C4-2B (cell line): ENCODE measurements around the gene GLI3.

Experiments
- H3K27ac ChIP-seq: fragments of 450-650 bp; 2 replicates; pipeline ENCODE4 v1.5.1; 2017
- ZFX ChIP-seq: fragments of 450-650 bp; IDR thresholded peaks from 2 replicates; pipeline ENCODE4 v1.6.1; 2017
- TF ChIP-seq, protein P1 (sequence below): fragments of 450-650 bp; conservative IDR thresholded peaks from 2 replicates; pipeline ENCODE4 v1.5.1; 2017; ENCODE audit warnings: mild to moderate bottlenecking

The GLI3 gene

DNA sequence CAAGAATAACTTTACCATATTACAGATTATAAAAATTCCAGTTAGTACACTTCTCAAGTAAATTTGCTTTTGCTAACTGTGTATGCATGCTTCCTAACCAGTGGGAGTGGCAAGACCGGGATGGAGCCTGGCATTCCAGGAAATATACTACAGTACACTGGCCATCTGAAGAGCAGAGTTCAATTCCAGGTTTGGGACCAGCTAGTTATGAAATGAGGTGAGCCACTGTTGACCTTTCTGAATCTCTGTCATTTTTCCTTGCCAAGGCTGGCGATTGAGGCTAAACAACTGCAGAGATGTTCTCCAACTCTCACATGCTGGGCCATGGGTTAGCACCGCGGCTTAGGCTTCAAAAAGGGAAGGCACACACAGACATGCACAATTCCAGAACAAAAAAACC is 258.2 kb downstream of the GLI3 start:
- TF ChIP-seq ZFX, result no peak
- TF ChIP-seq, protein P1, sequence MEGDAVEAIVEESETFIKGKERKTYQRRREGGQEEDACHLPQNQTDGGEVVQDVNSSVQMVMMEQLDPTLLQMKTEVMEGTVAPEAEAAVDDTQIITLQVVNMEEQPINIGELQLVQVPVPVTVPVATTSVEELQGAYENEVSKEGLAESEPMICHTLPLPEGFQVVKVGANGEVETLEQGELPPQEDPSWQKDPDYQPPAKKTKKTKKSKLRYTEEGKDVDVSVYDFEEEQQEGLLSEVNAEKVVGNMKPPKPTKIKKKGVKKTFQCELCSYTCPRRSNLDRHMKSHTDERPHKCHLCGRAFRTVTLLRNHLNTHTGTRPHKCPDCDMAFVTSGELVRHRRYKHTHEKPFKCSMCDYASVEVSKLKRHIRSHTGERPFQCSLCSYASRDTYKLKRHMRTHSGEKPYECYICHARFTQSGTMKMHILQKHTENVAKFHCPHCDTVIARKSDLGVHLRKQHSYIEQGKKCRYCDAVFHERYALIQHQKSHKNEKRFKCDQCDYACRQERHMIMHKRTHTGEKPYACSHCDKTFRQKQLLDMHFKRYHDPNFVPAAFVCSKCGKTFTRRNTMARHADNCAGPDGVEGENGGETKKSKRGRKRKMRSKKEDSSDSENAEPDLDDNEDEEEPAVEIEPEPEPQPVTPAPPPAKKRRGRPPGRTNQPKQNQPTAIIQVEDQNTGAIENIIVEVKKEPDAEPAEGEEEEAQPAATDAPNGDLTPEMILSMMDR, result no peak
- H3K27ac ChIP-seq, result no peak overlapping the region

DNA sequence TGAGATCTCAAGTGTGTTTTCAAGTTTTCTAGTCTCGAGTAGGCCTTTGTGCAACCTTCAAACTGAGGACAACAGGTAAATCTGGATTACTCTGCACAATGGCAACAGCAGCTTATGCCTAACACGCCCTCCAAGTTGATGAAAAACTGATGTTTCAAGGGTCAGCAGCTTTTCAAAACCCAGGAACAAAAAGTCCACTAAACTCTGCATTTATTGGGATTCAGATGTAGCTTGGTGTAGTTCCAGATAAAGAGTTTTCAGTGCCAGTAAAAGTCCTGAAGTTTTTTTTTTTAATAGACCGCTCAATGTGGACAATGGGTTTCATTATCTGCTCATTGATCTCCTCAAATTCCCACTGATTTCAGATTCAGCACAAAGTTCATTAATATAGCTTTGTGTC is 259.3 kb downstream of the GLI3 start:
- H3K27ac ChIP-seq, result no peak overlapping the region
- TF ChIP-seq ZFX, result no peak
- TF ChIP-seq, protein P1, result no peak

DNA sequence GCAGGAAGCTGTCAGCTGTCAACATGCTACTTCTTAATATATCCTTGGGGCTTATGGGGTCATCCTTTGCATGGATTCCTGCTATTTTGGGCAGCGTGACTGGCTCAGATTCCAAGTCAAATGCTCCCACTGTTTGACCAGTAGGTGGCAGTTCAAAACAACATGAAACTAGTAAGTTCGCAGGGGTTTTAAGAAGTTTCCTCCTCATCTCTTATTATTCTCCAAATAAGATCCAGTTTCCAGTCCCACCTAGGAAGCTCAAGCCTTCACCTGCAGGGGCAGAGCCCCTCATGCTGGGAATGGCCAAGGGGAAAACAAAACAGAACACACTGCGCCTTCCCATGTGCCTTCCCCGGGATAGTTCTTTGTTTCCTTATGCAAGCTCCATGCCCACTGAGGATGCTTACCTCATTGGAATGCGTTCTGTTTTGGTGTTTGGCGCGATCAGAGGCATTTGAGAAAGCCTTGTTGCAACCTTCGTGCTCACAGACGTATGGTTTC is 259.8 kb downstream of the GLI3 start:
- H3K27ac ChIP-seq, result no peak overlapping the region
- no peak for TF ChIP-seq ZFX
- TF ChIP-seq, protein P1, result peak; percentile 85

DNA sequence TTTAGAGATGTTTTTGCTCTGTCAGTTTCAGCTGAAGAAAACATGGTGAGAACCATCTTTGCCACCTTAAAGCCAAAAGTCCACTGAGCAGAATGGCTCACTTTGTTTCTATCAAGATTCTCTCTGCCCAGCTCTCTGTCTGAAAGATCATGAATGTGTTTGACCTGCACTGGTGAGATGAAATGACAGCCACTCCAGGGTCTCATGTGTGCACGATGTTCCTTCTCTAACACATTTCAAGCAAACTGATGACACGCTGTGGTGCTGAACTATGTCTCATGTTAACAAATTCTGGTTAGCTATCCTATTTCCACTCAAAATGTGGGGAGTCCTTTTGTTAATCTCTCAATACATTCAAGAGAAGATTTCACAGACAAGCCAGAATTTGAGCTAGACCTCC is 260.6 kb downstream of the GLI3 start:
- TF ChIP-seq, protein P1, result no peak
- TF ChIP-seq ZFX, result no peak
- no peak overlapping the region for H3K27ac ChIP-seq

DNA sequence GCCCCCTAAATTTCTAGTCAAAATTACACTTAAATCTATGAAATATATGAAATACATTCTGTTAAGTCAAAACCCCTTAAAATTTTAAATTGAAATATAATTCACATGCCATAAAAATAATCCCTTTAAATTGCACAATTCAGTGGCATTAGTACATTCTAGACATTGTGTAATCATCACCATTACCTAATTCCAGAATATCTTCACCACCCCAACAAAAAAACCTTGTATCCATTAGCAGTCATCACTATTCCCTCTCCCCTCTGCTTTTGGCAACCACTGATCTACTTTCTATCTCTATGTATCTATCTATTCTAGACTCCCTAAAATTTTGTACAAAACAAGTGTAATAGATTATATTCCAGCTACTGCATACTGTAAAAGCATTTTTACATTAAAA is 261.2 kb downstream of the GLI3 start:
- H3K27ac ChIP-seq, result no peak overlapping the region
- TF ChIP-seq, protein P1, result no peak
- no peak for TF ChIP-seq ZFX

DNA sequence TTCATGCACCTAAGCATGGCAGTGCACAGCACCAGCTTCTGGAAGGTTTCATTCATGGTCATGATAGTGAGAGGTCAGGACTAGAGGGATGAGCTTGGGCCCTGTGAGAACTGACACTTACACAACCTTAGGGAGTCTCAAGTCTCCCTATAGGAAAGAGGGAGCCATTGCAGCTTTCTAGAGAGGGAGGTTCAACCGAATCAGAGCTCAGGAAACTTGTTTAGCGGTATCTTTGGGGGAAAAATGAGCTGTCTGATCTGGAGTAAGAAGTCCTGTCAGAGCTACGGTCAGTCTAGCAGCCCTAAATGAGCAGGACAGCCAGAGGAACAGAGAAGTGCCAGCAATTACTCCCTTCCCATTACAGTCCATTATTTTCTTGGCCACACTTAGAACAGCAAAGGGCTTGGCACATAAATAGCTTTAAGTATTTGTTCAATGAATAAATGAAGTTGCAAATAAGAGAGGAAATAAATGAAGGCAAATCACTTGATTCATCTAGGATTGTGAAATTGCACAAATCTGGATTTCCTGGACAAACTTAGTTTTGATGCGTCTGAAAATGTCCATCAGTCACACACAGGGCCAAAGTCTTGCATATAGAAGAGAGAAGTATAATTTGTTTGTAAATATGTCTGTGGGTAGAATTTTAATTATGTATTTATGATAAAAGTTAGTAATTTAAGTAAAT is 262.0 kb downstream of the GLI3 start:
- TF ChIP-seq ZFX, result no peak
- TF ChIP-seq, protein P1, result no peak; the same call in 1 of the 2 replicates
- H3K27ac ChIP-seq, result no peak overlapping the region

DNA sequence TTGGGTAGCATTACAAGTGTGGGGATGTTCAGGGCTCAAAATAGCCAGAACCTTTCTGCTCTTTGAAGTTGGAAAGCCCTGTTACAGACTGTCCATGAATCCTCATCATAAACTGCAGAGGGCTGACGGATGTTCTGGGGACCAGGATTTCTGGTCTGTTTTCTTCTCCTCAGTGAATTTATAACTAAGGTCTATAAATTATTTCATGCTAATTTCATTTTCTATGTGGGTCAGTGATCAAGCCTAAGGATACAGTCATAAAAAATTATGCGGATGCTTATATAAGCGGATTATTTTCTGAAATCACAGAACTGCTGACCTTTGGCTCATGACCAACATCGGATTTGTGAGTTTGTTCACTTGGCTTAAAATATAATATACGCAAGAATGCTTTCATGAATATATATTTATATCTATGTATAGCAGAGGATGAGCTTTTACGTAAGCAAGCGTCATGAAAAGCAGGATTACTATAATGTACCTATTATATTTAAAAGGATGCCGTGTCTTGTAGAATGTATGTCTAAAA is 263.7 kb downstream of the GLI3 start:
- TF ChIP-seq, protein P1, result no peak
- TF ChIP-seq ZFX, result no peak
- H3K27ac ChIP-seq, result no peak overlapping the region
